Esophagus squamous epithelium (tissue), 5 donors: ENCODE data around the gene KCND2. TPM values are rescaled to one million over a fixed set of nuclear protein-coding genes. Genes with fewer than 3 reads are reported as not detected.

Experiments
- DNase-seq: peaks from one replicate; lab custom pipeline; 2025; lab: John Stamatoyannopoulos, UW
- H3K27ac ChIP-seq, 4 donors: fragments of 200-600 bp; sonication (generic); one replicate each; pipeline ENCODE4 v1.5.1; 2016 to 2019; ENCODE audit warnings: mild to moderate bottlenecking in 1 of 4
- H3K27me3 ChIP-seq, 4 donors: fragments of 200-600 bp; sonication (generic); 1 replicate in 3 of 4; 2 replicates in 1 of 4; pipeline versions ENCODE4 v1.5.1 to v1.6.0; 2017 to 2021; ENCODE audit warnings: antibody characterized with exemption in 1 of 4
- H3K36me3 ChIP-seq, 3 donors: fragments of 200-600 bp; sonication (generic); one replicate each; pipeline ENCODE4 v1.5.1; 2016 to 2019
- H3K4me1 ChIP-seq, 3 donors: fragments of 200-600 bp; sonication (generic); one replicate each; pipeline ENCODE4 v1.5.1; 2017 to 2019
- H3K4me3 ChIP-seq, 4 donors: fragments of 200-600 bp; sonication (generic); 1 replicate in 3 of 4; 2 replicates in 1 of 4; pipeline ENCODE4 v1.5.1; 2016 to 2019; ENCODE audit warnings: mild to moderate bottlenecking in 2 of 4, moderate library complexity in 1 of 4
- H3K9me3 ChIP-seq, 3 donors: fragments of 200-600 bp; sonication (generic); one replicate each; pipeline ENCODE4 v1.5.1; 2016 to 2019
- CTCF ChIP-seq, 6 experiments: fragments of 450-650 bp in 4 of 6; fragments of 200-600 bp in 2 of 6; sonication (generic) in 2 of 6; IDR thresholded peaks; one replicate each; pipeline ENCODE4 v1.5.1; 2016 to 2019; ENCODE audit warnings: antibody characterized with exemption in 6 of 6, mild to moderate bottlenecking in 4 of 6, moderate library complexity in 4 of 6
- POLR2A ChIP-seq, 4 donors: fragments of 450-650 bp; IDR thresholded peaks; one replicate each; pipeline ENCODE4 v1.6.1; 2017; ENCODE audit warnings: antibody characterized with exemption in 4 of 4, mild to moderate bottlenecking in 4 of 4, moderate library complexity in 3 of 4
- WGBS, 2 donors: methylation state at CpG; one replicate each; pipeline ENCODE4 v1.1.5; 2018; 5-methylcytosine and 5-hydroxymethylcytosine counted together
- intact Hi-C: fragments of 100-400 bp; cut with DNase I; formaldehyde crosslinking; loops from one replicate; pipeline ENCODE4 v1.15.0; 2022
- total RNA-seq, 4 donors: library from RNA; depleted of rRNA; stranded (reverse); fragments of >200 nt; gene quantifications; one replicate each; pipeline ENCODE4 v1.1.0, GENCODE V29; 2016
- donor health status: DM: yes; HTN: yes; CAD: no.

Gene KCND2
- total RNA-seq, 4 donors from 2014 or later, result 0.09 to 0.19 TPM; not detected in 2

- intact Hi-C loops, result no loop called here
- no peaks in the 10 kb centered on the region for H3K27me3 ChIP-seq
- H3K9me3 ChIP-seq, result no peaks in the 10 kb centered on the region
- H3K4me1 ChIP-seq, result no peaks in the 10 kb centered on the region
- H3K36me3 ChIP-seq, result no peaks in the 10 kb centered on the region
- WGBS, 2 donors, result 84 to 86% methylated on average over 3 of the region's 3 CpGs
- no peak for TF ChIP-seq POLR2A (IDR thresholded peaks at IDR 0.05)
- no peak for TF ChIP-seq CTCF (IDR thresholded peaks at IDR 0.05)
- no peak overlapping the region for H3K27ac ChIP-seq
- no peak overlapping the region for H3K4me3 ChIP-seq
- DNase-seq, result no peak
Observed at GRCh38 chr7:120472892-120473291, 199.9 kb downstream of the KCND2 start.

- Histone ChIP-seq H3K9me3 (no peaks in the 10 kb centered on the region), H3K27me3 (no peaks in the 10 kb centered on the region), H3K4me3 (no peak overlapping the region), H3K36me3 (no peaks in the 10 kb centered on the region), H3K27ac (no peak overlapping the region), H3K4me1 (no peaks in the 10 kb centered on the region)
- no peak for DNase-seq
- 77 to 81% methylated on average over 5 of the region's 5 CpGs for WGBS, 2 donors
- no peak for TF ChIP-seq CTCF (IDR thresholded peaks at IDR 0.05)
- TF ChIP-seq POLR2A (IDR thresholded peaks at IDR 0.05), result no peak
- intact Hi-C loops, result no loop called here
Observed at GRCh38 chr7:120473352-120473751, 200.4 kb downstream of the KCND2 start.

- no peak for DNase-seq
- Histone ChIP-seq H3K9me3 (no peaks in the 10 kb centered on the region), H3K27ac (no peak overlapping the region), H3K4me3 (no peak overlapping the region), H3K4me1 (no peaks in the 10 kb centered on the region), H3K36me3 (no peaks in the 10 kb centered on the region), H3K27me3 (no peaks in the 10 kb centered on the region)
- intact Hi-C loops, result no loop called here
- no peak for TF ChIP-seq POLR2A (IDR thresholded peaks at IDR 0.05)
- no peak for TF ChIP-seq CTCF (IDR thresholded peaks at IDR 0.05)
Observed at GRCh38 chr7:120475994-120476393, 203.0 kb downstream of the KCND2 start.

GRCh38 chr7:120480472-120480871 lies 207.5 kb downstream of the KCND2 start:
- no peak overlapping the region for H3K4me3 ChIP-seq
- no peak overlapping the region for H3K27ac ChIP-seq
- intact Hi-C loops, result no loop called here
- WGBS, 2 donors, result 84 to 91% methylated on average over 2 of the region's 2 CpGs
- H3K36me3 ChIP-seq, result no peaks in the 10 kb centered on the region
- H3K9me3 ChIP-seq, result no peaks in the 10 kb centered on the region
- TF ChIP-seq POLR2A (IDR thresholded peaks at IDR 0.05) (no peak), CTCF (IDR thresholded peaks at IDR 0.05) (no peak)
- no peak for DNase-seq
- H3K27me3 ChIP-seq, result no peaks in the 10 kb centered on the region
- no peaks in the 10 kb centered on the region for H3K4me1 ChIP-seq

GRCh38 chr7:120480930-120481329 lies 208.0 kb downstream of the KCND2 start:
- no peak overlapping the region for H3K27ac ChIP-seq
- no peaks in the 10 kb centered on the region for H3K9me3 ChIP-seq
- no peak for TF ChIP-seq CTCF (IDR thresholded peaks at IDR 0.05)
- TF ChIP-seq POLR2A (IDR thresholded peaks at IDR 0.05), result no peak
- H3K4me1 ChIP-seq, result no peaks in the 10 kb centered on the region
- WGBS, 2 donors, result 76 to 90% methylated on average over 5 of the region's 5 CpGs
- no peaks in the 10 kb centered on the region for H3K27me3 ChIP-seq
- H3K36me3 ChIP-seq, result no peaks in the 10 kb centered on the region
- intact Hi-C loops, result no loop called here
- no peak for DNase-seq
- H3K4me3 ChIP-seq, result no peak overlapping the region
